GM21381 (cell line): ENCODE data around the gene PEAK1.

Experiments used
- ATAC-seq: cut with Tn5 transposase; IDR thresholded peaks from one replicate; pipeline ENCODE4 v1.9.1; 2021; ENCODE audit warnings: mild to moderate bottlenecking, moderate library complexity; ENCODE audit not compliant: unreplicated experiment

The PEAK1 gene

DNA sequence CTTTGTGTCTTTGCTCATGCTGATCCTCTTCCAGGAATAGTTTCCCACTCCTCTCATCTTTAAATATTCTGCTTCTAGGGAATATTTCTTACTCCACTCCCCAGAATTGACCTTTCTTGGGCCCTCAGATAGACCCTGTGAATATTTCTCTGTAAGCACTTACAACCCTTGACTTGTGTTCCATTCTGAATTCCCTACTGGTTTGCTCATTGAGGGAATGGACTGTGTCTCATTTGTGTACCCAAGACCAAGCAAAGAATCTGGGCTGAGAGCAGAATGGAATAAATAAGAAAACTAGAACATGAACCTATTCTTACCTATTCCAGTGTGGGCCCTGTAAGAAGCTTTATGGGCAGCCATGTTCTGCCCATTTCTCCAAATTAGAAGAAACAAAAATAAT is 276.3 kb downstream of the PEAK1 start:
- no peak for ATAC-seq

GRCh38 chr15:77143191-77143590 is 276.7 kb downstream of the PEAK1 start:
- no peak for ATAC-seq

- no peak for ATAC-seq
Observed at GRCh38 chr15:77140220-77140619, 279.7 kb downstream of the PEAK1 start.

DNA sequence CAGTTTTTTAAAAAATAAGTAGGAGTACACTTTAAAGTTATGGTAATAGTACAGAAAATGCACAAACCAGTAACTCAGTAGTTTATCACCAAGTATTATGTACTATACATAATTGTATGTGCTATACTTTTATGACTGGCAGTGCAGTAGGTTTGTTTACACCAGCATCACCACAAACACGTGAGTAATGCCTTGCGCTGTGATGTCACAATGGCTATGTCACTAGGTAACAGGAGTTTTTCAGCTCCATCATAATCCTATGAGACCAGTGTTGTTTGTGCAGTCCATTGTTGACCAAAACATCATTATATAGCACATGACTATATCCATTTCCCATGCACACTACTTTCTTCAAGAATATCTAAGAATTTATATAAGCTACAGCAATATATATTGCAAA is 280.6 kb downstream of the PEAK1 start:
- no peak for ATAC-seq

DNA sequence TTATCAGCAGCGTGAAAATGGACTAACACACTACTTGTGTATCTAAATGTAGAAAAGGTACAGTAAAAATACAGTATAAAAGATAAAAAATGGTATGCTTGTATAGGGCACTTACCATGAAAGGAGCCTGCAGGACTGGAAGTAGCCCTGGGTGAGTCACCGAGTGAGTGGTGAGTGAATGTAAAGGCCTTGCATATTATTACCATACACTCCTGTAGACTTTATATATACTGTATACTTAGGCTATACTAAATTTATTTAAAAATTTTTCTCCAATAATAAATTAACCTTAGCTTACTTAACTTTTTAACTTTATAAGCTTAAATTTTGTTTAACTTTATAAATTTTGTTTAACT is 281.8 kb downstream of the PEAK1 start:
- no peak for ATAC-seq

DNA sequence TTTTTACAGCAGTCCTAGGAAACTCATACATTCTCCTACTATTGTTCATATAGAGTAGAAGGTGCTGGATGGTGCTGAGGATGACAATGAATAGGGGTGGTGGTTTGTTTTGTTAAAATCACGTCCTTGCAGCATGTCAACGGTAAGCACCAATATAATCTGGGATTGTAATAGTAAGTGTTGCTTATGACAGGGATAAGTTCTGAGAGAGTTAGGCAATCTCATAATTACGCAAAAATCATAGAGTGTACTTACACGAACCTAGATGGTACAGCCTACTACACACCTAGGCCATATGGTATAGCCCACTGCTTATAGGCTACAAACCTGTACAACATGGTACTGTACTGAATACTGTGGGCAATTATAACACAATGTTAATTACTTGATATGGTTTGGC is 284.7 kb downstream of the PEAK1 start:
- ATAC-seq, result no peak

DNA sequence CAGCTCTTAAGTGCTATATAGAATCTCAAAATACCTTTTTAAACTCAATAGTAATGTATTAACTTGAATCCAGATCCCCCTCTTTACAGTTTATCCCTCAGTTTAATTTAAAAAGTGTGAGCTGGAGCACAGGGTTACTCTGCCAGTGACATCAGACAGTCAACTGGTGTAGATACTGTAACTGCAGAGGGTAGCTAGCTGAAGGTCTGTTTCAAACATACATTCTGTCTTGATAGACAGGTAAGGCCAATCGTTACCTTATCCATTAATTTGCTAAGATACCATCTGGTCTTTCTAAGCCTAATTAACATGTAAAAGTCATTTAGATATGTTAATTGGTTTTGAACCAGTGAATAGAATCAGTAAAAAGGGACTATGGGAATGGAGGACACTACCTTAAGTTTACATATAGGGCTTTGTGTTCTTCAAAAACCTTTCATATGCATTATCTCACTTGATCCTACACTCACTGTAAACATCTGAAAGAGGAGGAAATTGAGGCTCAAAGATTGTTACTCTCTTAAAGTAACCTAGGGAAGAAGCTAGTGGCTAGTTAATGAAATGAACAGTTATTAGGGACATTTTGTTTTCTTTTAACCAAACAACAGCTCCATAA is 289.5 kb downstream of the PEAK1 start:
- ATAC-seq, result no peak

- ATAC-seq, result no peak
Observed at GRCh38 chr15:77127626-77128025, 292.3 kb downstream of the PEAK1 start.

GRCh38 chr15:77126529-77127326 is 293.2 kb downstream of the PEAK1 start:
- no peak for ATAC-seq

- ATAC-seq, result no peak
Observed at GRCh38 chr15:77123854-77124253, 296.1 kb downstream of the PEAK1 start.

DNA sequence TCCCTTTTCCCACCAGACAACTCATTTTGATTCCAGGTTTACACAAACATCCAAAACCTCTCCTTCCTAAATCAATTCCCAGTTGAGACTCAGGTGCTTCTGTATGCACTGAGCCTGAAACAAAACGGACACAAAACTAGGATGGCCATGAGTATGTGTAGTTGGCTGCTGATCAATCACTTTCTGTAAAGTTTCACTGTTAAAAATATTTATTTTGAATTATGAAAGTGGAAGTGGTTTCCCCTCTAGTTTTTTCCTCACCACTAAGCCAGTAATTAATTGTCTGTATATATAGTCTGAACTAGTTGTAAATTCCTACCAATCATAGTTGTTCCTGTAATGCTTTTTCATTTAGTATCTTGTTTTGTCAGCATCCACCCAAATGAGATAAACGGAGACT is 297.3 kb downstream of the PEAK1 start:
- no peak for ATAC-seq

DNA sequence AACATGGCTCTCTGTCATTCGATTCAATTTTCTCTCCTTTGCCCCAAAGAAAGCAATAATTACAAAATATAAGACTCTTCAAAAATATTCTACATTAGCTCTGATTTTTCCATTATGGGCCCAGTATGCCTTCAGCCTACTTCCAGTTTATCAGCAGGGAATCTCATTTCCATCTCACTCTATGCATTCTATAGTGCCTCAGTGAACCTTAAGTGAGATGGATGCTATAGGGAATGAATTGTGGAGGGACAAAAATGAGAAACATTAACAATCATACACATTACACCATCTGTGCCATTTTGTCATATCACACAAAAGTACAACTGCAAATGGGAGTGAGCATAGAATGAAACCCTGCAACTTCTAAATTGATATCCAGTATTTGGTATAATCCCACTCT is 298.3 kb downstream of the PEAK1 start:
- no peak for ATAC-seq

- no peak for ATAC-seq
Observed at GRCh38 chr15:77120576-77120975, 299.3 kb downstream of the PEAK1 start.

DNA sequence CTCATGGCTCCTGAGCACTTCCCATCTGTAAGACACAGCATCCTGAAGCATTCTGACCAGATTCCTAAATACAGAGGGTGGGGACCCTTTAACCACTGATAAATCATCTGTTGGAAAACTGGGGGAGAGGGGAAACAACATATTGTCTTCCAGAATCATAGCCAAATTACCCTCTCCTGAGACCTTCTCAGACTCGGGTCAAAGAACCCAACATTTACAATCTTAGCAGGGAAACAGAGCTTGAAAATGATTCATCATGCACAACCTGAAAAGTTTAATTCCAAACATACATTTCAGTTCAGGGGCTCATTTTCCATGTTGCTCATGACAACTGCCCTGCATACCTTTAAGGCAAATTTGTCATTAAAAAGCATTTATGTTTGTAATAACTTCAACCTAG is 300.5 kb downstream of the PEAK1 start:
- no peak for ATAC-seq

- no peak for ATAC-seq
Observed at GRCh38 chr15:77118882-77119321, 301.0 kb downstream of the PEAK1 start.

DNA sequence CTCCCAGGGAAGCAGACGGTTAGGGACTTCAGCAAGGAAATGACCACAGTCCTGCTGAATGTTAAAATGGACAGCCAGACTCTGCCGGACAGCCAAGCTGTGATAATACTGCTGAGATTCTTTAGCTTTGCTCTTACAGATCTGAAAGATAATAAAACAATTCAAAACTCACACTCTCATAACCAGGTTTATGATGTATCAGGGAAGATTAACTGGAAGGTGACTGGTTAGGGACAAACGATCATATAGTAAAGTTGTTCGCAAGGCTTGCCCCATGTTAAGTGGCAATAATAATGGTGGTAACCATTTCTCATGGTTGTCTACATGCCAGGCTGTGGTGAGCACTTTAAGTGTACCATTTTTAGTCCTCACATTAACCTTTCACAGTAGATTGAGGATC is 304.7 kb downstream of the PEAK1 start:
- no peak for ATAC-seq

DNA sequence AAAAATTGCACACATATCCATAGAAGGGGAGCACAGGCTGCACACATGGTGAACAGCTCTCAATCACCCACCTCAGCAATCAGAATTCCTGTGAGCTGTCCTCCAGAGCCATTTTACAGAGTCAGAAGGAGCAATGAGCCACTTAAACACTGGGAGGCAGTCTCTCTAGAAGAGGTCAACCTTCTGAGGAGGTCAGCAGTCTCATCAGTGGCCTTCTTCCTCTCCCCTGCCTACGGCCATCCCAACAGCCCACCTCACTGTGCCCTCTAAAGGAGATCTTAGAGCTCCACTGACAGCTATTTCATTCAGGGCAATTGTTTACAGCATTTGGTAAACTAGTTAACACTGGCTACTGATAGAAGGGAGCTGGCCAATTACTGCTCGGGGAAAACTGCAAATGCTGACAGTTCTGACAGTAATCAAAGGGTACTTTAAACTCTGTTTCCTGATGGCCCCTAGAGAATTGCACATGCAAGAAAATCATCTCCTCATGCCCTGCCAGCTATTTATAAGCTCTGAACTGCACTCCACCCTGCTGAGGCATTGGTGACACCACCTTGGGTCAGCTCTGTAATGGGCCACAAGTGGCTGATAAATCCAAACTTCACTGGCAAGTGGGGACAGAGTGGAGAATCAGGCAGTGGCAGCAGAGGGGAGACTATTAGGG is 306.9 kb downstream of the PEAK1 start:
- ATAC-seq, result no peak

DNA sequence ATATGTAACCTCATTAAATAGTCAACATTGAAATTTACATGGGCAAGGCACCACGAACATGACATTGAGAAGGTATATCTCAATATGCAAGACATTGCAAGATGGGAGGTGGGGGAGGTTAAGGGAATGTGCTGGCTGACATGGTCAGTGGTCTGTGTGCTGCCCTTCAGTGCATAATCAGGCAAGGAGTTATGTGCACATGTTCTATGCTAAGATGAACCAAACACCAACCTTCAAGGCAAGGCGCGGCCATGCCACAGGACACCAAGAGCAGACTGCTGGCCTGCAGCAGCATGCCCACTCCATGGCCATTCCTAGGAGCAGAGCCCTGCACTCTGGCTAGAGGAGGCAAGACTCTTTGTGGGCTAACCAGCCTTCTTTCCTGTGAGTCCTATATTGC is 308.1 kb downstream of the PEAK1 start:
- no peak for ATAC-seq

GRCh38 chr15:77107531-77108355 is 312.2 kb downstream of the PEAK1 start:
- no peak for ATAC-seq

GRCh38 chr15:77107068-77107467 is 312.8 kb downstream of the PEAK1 start:
- ATAC-seq, result no peak

DNA sequence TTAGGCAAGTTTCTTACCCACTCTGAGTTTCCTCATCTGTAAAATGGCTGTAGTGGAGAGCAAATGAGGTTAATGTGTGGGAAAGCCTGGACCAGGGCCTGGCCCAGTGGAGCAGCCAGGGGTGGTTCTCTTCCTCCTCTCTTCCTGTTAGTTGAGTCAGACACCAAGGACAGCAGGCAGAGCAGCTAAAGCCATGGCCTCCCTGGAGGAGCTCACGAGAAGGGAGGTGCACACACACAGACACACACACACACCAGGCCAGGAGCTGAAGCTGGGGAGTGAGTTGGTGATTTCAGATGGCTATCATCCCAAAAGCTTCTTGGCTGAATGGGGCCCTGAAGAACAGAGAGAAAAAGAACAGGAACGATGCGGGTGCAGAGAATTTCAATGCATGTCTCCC is 315.7 kb downstream of the PEAK1 start:
- ATAC-seq, result no peak
